CD4-positive, alpha-beta T cell treated with Interleukin-4 for 4 hours (primary cell): ENCODE measurements around the gene ARL6IP4.

Source experiments
- DNase-seq: peaks from one replicate; pipeline ENCODE4 v3.0.0-alpha.2; 2020

The ARL6IP4 gene

GRCh38 chr12:122959566-122960192, 20.8 kb upstream of the ARL6IP4 start:
- DNase-seq, result no peak

- DNase-seq, result no peak
Observed at GRCh38 chr12:122960193-122960569, 20.3 kb upstream of the ARL6IP4 start.

- DNase-seq, result no peak
Observed at GRCh38 chr12:122961531-122962329, 18.8 kb upstream of the ARL6IP4 start.

DNA sequence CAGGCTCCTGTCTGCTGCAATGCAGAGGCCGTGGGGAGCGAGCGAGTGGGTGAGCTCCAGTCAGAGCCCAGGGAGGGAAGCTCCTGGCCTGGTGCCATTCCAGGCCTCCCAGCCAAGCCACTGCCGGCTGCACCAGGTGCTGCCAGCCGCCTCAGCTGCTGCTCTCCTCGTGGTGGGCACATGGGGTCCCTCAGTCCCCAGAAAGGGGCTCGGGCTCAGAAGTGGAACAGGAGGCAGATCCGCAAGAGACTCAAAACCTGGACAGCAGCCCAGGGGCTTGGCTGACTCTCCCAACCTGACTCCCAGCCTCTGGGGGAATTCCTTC, 16.6 kb upstream of the ARL6IP4 start:
- no peak for DNase-seq

DNA sequence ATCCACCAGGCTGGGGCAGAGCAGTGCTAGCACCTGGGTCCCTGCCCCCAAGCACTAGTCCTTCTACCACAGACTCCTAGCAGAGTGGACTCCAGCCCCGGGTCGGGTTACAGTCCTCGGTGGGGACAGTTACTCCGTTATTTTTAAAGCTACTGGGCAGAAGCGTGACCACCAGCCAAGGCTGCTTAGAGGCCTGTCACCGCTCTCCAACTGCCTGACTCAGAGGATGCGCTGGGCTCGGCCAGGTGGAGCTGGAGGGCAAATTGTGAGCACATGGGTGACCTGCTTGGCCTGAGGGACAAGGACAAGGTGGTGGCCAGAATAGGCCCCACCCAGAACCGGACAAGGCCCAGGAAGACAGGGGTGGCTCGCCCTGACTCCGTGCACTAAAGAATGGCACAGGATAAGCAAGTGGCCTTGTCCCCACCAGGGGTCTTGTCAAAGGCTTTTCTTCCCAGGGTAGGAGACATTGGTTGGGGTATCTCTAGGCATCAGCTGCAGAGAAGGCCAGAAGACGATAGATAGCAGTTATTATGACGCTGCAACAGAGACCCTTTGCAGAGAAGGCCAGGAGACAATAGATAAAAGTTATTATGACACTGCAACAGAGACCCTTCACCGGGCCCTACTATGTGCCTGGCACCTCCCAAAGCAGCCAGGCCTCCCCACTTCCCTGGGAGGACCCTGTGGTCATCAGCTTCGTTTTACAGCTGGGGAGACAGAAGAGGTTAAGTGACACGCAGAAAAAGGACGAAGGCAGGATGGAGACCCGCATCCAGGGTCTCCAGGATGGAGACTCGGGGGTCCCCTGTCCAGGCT, 15.8 kb upstream of the ARL6IP4 start:
- no peak for DNase-seq

DNA sequence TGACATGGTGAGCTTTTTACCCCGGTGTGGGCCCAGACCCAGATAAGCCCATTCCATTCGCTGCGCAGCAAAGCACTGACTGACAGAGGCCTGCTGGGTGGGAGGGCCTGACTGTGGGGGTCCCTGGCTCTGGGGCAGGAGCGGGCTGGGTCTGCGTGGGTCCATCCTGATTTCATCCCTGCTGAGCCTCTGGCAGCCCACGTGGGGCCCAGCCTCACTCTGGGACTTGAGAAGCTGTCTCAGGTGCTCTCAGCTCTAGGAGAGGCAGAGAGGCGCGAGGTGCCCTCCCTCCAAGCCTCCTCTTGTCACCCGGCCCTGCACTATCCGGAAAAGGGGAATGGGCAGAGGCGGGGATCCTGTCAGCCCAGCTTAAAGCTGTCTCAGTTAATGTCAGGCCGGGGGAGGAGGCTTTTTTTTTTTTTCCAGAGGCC, 15.1 kb upstream of the ARL6IP4 start:
- DNase-seq, result no peak

DNA sequence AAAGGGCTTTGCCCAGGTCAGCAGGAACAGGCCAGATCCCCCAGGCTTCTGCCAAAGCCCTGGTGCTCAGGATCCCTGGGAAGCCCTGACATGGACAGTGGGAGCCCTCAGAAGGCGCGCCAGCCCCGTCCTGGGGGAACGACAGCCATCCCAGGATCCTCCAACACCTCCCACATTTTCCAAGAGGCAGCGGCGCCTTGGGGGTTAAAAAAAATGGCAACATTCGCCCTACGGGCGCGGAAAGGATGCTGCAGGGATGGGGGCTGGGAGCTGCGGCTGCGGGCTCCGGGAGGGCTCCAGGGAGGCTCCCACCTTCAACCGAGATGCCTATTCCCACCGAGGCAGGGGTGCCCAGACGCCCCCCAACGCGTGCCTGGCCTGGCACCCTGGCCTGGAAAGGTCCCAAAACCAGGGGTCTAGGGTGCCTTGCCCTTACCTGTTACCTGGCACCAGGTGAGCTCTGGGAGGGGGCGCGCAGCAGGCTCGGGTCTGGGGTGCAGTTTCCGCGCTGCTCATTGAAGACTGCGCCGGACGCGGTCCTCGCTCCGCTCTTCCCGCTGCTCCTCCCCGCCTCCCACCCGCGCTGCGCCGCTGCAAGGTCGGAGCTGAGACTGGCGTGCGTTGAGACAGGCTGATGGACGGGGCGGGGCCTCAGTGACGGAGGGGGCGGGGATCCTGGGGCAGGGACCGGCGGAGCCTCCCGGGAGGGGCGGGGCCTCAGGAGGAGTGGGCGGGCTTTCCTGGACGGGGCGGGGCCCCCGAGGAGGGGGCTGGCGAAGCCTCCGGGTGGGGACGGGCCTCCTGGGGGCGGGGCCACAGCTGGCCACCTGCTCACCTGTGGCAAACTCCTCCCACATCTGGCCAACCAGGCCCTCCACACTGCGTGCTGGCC, 14.4 kb upstream of the ARL6IP4 start, which contains the start of gene ABCB9:
Gene ABCB9, minus strand, starts transcription at position 613 of the 892 bp plus-strand sequence. CDS start 6,228 bp downstream, outside the sequence.
- peak; percentile 89 for DNase-seq

DNA sequence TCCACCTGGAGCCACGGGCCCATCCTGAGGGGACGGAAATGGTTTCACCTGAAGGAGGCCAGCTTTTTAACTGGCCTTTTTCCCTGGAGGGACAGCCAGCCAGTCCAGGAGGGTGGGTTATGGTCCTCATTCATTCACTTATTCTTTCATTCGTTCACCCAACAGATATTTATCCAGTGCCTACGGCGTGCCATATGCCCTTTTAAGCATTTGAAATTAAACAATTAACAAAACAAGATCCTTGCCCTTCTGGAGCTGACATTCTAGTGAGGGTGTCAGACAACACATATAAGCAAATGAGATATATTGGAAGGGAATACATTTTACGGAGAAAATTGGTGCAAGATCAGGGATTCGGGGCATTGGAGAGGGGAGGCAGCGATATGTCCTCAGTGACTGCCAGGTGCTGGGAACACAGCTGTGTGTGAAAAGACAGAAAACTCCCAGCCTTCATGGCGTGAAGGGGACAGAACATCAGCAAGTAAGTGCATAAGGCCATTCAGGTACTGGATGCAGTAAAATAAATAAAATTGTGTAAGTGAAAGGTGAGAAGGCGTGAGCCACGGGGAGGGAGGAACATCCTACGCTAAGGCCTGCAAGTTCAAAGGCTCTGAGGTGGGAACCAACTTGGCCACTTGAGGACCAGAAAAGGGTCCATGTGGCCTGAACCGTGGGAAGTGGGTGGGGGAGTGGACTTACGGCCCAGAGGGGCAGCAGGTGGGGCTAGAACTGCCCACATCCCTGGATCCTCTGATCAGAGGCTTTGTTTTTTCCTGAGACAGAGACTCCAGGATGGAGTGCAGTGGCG, 13.5 kb upstream of the ARL6IP4 start:
- no peak for DNase-seq

DNA sequence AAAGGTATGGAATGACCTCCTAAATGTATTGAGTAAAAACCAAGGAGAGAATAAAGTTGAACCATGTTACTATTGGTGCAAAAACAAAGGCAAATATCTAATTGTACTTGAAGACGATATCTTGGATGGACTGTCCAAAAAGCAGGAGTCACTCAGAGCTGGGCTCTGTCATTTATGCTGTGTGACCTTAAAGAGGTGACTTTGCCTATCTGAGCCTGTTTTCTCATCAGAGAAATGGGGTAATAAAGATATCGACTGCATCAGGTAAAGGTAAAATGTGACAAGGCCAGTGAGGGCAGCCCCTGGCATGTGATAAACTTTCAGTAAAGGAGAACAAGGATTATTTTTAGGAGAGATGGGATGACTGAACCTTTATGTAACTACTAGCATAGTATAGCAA, 12.4 kb upstream of the ARL6IP4 start:
- DNase-seq, result no peak

- DNase-seq, result no peak
Observed at GRCh38 chr12:122969676-122970075, 10.8 kb upstream of the ARL6IP4 start.

DNA sequence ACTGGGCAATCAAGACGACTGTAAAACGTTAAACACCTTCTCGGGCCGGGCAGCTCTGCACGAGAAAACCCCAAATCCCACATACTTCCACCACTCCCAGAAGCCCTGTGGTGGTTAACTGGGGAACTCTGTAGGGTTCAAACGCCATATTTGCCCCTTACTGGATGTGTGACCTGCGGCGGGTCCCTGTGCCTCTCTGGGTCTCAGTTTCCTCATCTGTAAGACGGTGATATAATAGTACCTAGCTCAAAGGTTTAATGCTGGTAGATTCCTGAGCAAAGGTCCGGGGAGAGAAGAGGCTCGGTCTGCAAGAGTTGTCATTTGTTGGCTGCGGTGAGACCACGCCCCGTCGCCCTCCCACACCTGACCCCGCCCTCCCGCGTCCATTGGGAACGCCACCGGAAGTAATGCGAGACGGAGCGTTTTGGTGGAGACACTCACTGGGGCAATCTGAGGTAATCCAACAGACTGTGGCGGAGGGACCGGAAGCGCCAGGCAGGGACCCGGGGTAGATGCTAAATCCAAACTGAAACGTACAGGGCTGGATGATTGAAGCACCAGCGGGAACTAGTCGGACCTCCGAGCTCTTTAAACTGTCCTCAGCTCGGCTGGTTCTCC, 6.1 kb upstream of the ARL6IP4 start:
- peak; percentile 99 for DNase-seq

DNA sequence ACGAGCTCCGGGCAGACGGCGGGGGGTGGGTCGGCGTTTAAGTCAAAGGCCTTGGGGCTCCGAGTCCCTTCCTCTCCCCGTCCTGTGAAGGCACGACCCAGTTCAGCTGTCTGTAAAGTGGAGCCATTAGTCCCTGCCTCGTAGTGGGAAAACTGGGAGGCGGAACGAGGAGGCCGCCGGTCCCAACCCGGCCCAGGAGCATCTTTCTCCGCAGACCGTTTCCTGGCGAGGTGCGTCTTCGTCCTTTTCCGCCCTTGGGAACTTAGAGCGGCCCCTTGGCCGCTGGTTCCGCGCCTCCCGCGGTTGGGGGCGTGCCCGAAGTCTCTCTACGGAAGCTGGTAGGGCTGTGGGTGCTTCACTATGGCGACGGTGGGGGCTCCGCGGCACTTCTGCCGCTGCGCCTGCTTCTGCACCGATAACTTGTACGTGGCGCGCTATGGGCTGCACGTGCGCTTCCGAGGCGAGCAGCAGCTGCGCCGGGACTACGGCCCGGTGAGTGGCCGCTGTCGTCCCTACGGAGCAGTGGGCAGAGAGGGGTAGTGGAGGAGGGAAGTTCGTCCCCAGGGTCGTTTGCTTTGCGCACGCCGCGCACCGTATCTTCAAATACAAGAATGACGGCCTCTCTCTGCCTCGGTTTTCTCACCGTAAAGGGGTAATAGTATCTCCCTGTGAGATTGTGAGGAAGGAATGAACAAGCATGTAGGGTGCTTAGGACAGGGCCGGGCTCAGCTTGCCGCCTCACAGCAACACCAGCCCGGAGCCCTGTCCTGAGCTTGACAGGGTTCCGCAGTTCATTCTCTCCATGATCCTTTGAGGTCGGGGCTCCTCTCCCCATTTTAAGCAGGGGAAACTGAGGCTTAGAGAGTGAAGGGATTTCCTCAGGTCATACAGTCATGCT, 5.3 kb upstream of the ARL6IP4 start, which contains the start of gene OGFOD2:
Gene OGFOD2, plus strand, starts transcription at position 353 of the 898 bp plus-strand sequence. Its CDS starts 8 bp downstream, at position 361.
- peak; percentile 91 for DNase-seq

DNA sequence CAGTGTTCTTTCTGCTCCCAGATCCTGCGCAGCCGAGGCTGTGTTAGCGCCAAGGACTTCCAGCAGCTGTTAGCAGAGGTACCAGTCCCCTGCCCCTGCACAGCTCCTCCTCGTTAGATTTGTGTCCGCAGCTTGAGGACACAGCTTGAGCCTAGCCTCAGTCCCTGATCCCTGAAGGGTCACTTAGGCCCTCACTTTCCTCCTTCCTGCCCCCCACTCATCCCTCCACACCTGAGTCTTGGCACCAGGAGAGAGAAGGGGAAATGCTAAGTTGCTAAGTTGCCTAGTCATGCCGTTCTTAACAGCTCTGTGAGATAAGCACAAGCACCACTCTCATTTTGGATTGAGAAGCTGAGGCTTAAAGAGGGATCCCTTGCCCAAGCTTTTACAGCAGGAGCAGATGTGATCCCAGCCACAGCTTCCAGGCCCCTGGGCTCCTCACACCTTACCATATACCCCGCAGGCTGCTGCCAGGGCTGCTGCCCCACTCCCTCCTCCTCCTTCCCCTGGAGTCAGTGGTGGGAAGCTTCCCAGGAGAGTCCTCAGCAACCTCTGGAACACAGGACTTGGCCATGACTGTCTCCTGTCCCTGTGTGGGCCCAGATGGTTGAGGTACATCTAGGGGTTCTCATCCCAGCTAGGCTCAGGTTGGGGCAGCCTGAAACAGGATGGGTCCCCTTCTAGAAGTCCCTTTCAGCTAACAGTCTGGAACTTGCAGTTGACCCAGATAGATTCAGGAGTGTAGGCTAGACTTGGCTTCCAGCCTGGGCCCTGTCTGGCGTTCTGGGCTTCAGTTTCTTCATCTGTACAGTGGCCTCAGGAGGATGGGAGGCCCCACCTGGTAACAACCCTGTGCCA, 4.5 kb upstream of the ARL6IP4 start:
- no peak for DNase-seq

DNA sequence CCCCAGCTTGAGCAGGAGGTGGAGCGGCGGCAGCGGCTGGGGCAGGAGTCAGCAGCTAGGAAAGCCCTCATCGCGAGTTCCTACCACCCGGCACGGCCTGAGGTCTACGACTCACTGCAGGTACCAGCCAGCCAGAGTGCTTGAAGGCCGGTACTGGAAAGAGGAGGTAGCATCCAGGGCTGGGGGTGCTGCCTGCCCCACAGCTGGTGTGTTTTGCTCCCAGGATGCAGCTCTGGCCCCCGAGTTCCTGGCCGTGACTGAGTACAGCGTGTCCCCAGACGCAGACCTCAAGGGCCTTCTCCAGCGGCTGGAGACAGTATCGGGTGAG, 3.9 kb upstream of the ARL6IP4 start:
- DNase-seq, result no peak

DNA sequence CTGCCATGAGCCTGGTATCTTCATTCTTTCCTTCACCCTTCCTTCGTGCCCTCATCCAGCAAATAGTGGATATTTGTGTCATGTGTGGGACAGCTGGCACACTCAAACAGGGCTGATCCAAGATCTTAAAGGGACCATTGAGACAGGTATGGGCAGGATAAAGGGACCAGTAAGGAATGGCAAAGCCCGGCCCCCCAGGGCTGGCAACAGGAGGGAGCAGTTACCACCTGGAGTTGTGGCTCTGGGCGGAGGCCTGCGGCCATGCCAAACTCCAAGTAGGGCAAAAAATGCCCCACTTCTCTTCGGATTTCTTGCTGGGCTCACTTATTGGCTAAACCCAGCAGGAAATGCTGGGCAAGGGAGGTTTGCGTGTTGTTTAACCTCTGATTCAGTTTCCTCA, 3.3 kb upstream of the ARL6IP4 start:
- no peak for DNase-seq

- no peak for DNase-seq
Observed at GRCh38 chr12:122977655-122978392, 2.7 kb upstream of the ARL6IP4 start.

- no peak for DNase-seq
Observed at GRCh38 chr12:122978507-122978955, 1.9 kb upstream of the ARL6IP4 start.
